Tibial nerve (tissue), 4 donors: ENCODE data around the gene USP34. TPM values are rescaled to one million over a fixed set of nuclear protein-coding genes. Genes with fewer than 3 reads are reported as not detected.

Source experiments
- DNase-seq, 2 donors: peaks; one replicate each; pipeline ENCODE4 v3.0.0-alpha.2; 2019; ENCODE audit warnings: low spot score in 2 of 2
- H3K27ac ChIP-seq, 4 donors: fragments of 200-600 bp; sonication (generic) in 3 of 4; one replicate each; pipeline ENCODE4 v1.5.1; 2017 to 2019; ENCODE audit warnings: mild to moderate bottlenecking in 1 of 4
- H3K27me3 ChIP-seq, 2 donors: fragments of 200-600 bp; sonication (generic) in 1 of 2; one replicate each; pipeline versions ENCODE4 v1.5.1 to v1.6.0; 2017 to 2019
- H3K36me3 ChIP-seq, 3 donors: fragments of 200-600 bp; sonication (generic); one replicate each; pipeline ENCODE4 v1.5.1; 2018 to 2019
- H3K4me1 ChIP-seq, 4 donors: fragments of 200-600 bp; sonication (generic) in 3 of 4; one replicate each; pipeline ENCODE4 v1.5.1; 2017 to 2019
- H3K4me3 ChIP-seq, 4 donors: fragments of 200-600 bp; sonication (generic) in 3 of 4; one replicate each; pipeline ENCODE4 v1.5.1; 2017 to 2019; ENCODE audit warnings: mild to moderate bottlenecking in 1 of 4, moderate library complexity in 1 of 4
- H3K9me3 ChIP-seq, 4 donors: fragments of 200-600 bp; sonication (generic) in 3 of 4; one replicate each; pipeline ENCODE4 v1.5.1; 2017 to 2019
- EP300 ChIP-seq, 2 donors: sonication (generic); formaldehyde crosslinking; IDR thresholded peaks; one replicate each; pipeline ENCODE4 v1.6.1; 2017; ENCODE audit warnings: antibody characterized with exemption in 2 of 2, mild to moderate bottlenecking in 1 of 2
- POLR2A ChIP-seq, 2 donors: fragments of 450-650 bp; IDR thresholded peaks; one replicate each; pipeline ENCODE4 v1.6.1; 2017; ENCODE audit warnings: antibody characterized with exemption in 2 of 2, mild to moderate bottlenecking in 2 of 2, moderate library complexity in 2 of 2
- WGBS, 2 donors: methylation state at CpG; one replicate each; pipeline ENCODE4 v1.1.5; 2018; 5-methylcytosine and 5-hydroxymethylcytosine counted together
- total RNA-seq, 4 donors: library from RNA; depleted of rRNA; stranded (reverse); fragments of >200 nt; gene quantifications; one replicate each; pipeline ENCODE4 v1.1.0, GENCODE V29; 2016
- TF ChIP-seq, protein P1 (sequence below), 5 experiments: fragments of 200-600 bp in 3 of 5; fragments of 450-650 bp in 2 of 5; sonication (generic) in 3 of 5; IDR thresholded peaks; one replicate each; pipeline ENCODE4 v1.5.1; 2016 to 2019; ENCODE audit warnings: antibody characterized with exemption in 5 of 5, mild to moderate bottlenecking in 3 of 5, moderate library complexity in 2 of 5

USP34 gene
- total RNA-seq, 4 donors from 2014 or later = 114 to 211 (median 148) TPM

DNA sequence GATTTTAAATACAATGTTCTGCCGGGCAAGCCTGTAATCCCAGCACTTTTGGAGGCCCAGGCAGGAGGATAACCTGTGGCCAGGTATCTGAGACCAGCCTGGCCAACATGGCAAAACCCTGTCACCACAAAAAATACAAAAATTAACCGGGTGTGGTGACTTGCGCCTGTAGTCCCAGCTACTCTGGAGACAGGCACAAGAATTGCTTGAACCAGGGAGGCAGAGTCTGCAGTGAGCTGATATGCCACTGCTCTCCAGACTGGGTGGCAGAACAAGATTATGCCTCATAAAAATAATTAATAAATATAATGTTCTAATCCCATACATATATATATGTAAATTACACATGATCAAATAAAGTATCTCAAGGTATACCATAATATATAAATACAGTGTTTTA is 189.6 kb downstream of the USP34 start:
- Histone ChIP-seq H3K27me3 (no peaks in the 10 kb centered on the region), H3K27ac (no peak overlapping the region), H3K4me3 (no peak overlapping the region), H3K36me3 (peaks cover 0 to 57% (median 0%) of the 10 kb centered on the region in 3 donors), H3K9me3 (no peaks in the 10 kb centered on the region), H3K4me1 (no peaks in the 10 kb centered on the region)
- WGBS, 2 donors = 92 to 95% methylated on average over 3 of the region's 3 CpGs
- TF ChIP-seq EP300 (IDR thresholded peaks at IDR 0.05) (no peak), POLR2A (IDR thresholded peaks at IDR 0.05) (no peak)
- TF ChIP-seq, protein P1, sequence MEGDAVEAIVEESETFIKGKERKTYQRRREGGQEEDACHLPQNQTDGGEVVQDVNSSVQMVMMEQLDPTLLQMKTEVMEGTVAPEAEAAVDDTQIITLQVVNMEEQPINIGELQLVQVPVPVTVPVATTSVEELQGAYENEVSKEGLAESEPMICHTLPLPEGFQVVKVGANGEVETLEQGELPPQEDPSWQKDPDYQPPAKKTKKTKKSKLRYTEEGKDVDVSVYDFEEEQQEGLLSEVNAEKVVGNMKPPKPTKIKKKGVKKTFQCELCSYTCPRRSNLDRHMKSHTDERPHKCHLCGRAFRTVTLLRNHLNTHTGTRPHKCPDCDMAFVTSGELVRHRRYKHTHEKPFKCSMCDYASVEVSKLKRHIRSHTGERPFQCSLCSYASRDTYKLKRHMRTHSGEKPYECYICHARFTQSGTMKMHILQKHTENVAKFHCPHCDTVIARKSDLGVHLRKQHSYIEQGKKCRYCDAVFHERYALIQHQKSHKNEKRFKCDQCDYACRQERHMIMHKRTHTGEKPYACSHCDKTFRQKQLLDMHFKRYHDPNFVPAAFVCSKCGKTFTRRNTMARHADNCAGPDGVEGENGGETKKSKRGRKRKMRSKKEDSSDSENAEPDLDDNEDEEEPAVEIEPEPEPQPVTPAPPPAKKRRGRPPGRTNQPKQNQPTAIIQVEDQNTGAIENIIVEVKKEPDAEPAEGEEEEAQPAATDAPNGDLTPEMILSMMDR (IDR thresholded peaks at IDR 0.05) = no peak
- DNase-seq = no peak

DNA sequence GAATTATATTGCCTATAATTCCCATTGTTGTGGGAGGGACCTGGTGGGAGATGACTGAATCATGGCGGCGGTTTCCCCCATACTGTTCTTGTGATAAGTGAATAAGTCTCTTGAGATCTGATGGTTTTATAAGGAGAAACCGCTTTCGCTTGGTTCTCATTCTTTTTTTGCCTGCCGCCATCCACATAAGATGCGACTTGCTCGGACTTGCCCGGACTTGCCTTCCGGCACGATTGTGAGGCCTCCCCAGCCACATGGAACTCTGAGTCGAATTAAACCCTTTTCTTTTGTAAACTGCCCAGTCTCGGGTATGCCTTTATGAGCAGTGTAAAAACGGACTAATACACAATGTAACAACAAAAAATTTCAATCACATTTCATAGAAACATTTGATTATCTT is 193.1 kb downstream of the USP34 start:
- WGBS, 2 donors = 95 to 96% methylated on average over 13 of the region's 13 CpGs
- no peak overlapping the region for H3K27ac ChIP-seq
- H3K27me3 ChIP-seq = no peaks in the 10 kb centered on the region
- no peak for TF ChIP-seq POLR2A (IDR thresholded peaks at IDR 0.05)
- TF ChIP-seq, protein P1 (IDR thresholded peaks at IDR 0.05) = no peak
- no peak for TF ChIP-seq EP300 (IDR thresholded peaks at IDR 0.05)
- no peak for DNase-seq
- H3K36me3 ChIP-seq = peaks cover 0 to 74% (median 0%) of the 10 kb centered on the region in 3 donors
- no peaks in the 10 kb centered on the region for H3K4me1 ChIP-seq
- no peaks in the 10 kb centered on the region for H3K9me3 ChIP-seq
- H3K4me3 ChIP-seq = no peak overlapping the region

DNA sequence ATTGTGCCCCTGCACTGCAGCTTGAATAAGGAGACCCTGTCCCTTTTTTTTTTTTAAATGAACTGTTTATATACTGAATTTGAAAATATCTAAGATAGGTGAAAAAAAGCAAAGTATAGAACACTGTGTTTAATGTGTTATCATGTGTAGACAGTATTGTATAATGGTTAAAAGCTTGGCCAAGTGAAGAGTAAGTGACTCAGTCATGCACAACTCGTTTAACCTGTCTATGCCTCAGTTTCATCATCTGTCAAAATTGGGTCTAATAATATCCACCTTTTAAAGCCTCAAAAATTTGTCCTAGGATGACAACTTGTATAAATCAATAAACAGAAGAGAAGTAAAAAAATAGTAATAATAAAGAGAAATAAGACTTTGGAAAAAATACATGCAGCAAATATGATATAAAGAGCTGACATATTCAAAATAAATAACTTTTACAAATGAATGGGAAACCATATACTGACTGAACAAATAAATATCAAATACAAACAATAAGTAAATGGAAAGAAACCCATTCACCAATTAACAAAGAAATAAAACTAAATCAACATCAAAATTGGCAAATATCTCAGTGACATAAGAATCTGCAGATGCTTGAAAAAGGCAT is 195.2 kb downstream of the USP34 start:
- H3K9me3 ChIP-seq = no peaks in the 10 kb centered on the region
- 82 to 90% methylated on average over 1 of the region's 1 CpG for WGBS, 2 donors
- H3K27ac ChIP-seq = no peak overlapping the region
- no peak for DNase-seq
- TF ChIP-seq POLR2A (IDR thresholded peaks at IDR 0.05) (no peak), EP300 (IDR thresholded peaks at IDR 0.05) (no peak)
- TF ChIP-seq, protein P1 (IDR thresholded peaks at IDR 0.05) = no peak
- H3K4me1 ChIP-seq = no peaks in the 10 kb centered on the region
- no peaks in the 10 kb centered on the region for H3K27me3 ChIP-seq
- no peak overlapping the region for H3K4me3 ChIP-seq
- peaks cover 0 to 71% (median 0%) of the 10 kb centered on the region in 3 donors for H3K36me3 ChIP-seq

DNA sequence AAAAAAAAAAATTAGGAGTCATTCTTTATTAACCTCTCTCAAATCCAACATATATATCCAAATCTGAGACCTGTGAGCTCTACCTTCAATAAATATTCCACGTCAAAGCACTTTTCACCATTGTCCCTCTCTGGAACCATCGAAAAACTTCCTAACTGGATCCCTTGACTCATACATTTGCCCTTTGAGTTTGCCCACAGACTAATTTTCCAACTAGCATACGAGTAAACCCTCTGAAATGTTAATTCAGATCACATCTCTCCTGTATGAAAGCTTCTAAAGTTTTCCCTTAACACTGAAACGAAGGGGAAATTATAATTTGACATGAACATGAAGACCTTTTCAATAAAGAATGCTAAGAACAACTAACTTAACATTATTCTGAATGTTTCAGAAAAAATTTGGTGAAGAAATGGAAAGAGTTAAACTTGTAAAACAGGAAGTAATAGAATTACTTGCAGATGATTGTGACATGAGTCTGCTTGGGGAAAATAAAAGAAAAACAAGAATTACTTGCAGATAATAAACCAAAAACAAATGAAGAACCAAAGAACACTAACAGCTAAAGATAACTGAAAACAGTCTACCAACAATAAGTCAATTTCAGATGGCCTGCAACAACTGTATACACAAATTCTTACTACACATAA is 198.3 kb downstream of the USP34 start:
- Histone ChIP-seq H3K4me3 (no peak overlapping the region), H3K9me3 (no peaks in the 10 kb centered on the region), H3K4me1 (no peaks in the 10 kb centered on the region), H3K27me3 (no peaks in the 10 kb centered on the region), H3K27ac (no peak overlapping the region), H3K36me3 (peaks cover 0 to 72% (median 0%) of the 10 kb centered on the region in 3 donors)
- DNase-seq = no peak
- TF ChIP-seq POLR2A (IDR thresholded peaks at IDR 0.05) (no peak), EP300 (IDR thresholded peaks at IDR 0.05) (no peak)
- TF ChIP-seq, protein P1 (IDR thresholded peaks at IDR 0.05) = no peak
- WGBS, 2 donors = 82 to 86% methylated on average over 4 of the region's 4 CpGs

DNA sequence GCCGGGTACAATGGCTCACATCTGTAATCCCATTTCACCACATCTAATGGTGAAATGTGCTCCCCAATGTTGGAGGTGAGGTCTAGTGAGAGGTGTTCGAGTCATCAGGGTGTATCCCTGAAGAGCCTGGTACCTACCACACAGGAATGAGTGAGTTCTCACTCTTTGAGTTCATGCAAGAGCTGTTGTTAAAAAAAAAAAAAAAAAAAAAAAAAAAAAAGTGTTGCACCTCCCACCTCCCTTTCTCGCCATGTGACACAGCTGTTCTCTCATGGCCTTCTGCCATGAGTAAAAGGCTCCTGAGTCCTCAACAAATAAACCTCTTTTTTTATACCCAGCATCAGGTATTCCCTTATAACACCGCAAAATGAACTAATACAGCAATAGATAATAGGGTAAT is 202.6 kb downstream of the USP34 start:
- H3K4me3 ChIP-seq = no peak overlapping the region
- H3K4me1 ChIP-seq = no peaks in the 10 kb centered on the region
- peaks cover 0 to 81% (median 5%) of the 10 kb centered on the region in 3 donors for H3K36me3 ChIP-seq
- no peaks in the 10 kb centered on the region for H3K9me3 ChIP-seq
- no peaks in the 10 kb centered on the region for H3K27me3 ChIP-seq
- no peak overlapping the region for H3K27ac ChIP-seq
- DNase-seq = no peak
- 94 to 96% methylated on average over 4 of the region's 4 CpGs for WGBS, 2 donors
- TF ChIP-seq, protein P1 (IDR thresholded peaks at IDR 0.05) = no peak
- no peak for TF ChIP-seq EP300 (IDR thresholded peaks at IDR 0.05)
- no peak for TF ChIP-seq POLR2A (IDR thresholded peaks at IDR 0.05)
